Stimulated activated CD4-positive, alpha-beta T cell treated with anti-CD3 and anti-CD28 coated beads, Interleukin-2, amount 100 ng/mL, for 24 hours (primary cell): ENCODE results near the gene TGFBR2.

Source experiments
- DNase-seq, 2 donors: peaks; one replicate each; pipeline ENCODE4 v3.0.0-alpha.2; 2020

The TGFBR2 gene

GRCh38 chr3:30695302-30696061, 89.1 kb downstream of the TGFBR2 start:
- DNase-seq: no peak

- DNase-seq: no peak
These were observed 90.0 kb downstream of the TGFBR2 start for GRCh38 chr3:30696403-30696819.

GRCh38 chr3:30696896-30697295, 90.5 kb downstream of the TGFBR2 start:
- DNase-seq: no peak

GRCh38 chr3:30698549-30698948, 92.1 kb downstream of the TGFBR2 start:
- no peak for DNase-seq

- no peak for DNase-seq
These were observed 93.5 kb downstream of the TGFBR2 start for GRCh38 chr3:30699927-30700326.

- no peak for DNase-seq
These were observed 94.4 kb downstream of the TGFBR2 start for GRCh38 chr3:30700702-30701321.

GRCh38 chr3:30702038-30702827, 95.8 kb downstream of the TGFBR2 start:
- no peak for DNase-seq

- no peak for DNase-seq
These were observed 96.5 kb downstream of the TGFBR2 start for GRCh38 chr3:30702828-30703397.

- DNase-seq: no peak
These were observed 98.8 kb downstream of the TGFBR2 start for GRCh38 chr3:30704931-30705890.

- no peak for DNase-seq
These were observed 101.4 kb downstream of the TGFBR2 start for GRCh38 chr3:30707825-30708224.

GRCh38 chr3:30708472-30708871, 102.1 kb downstream of the TGFBR2 start:
- no peak for DNase-seq

GRCh38 chr3:30710017-30710416, 103.6 kb downstream of the TGFBR2 start:
- DNase-seq: no peak

GRCh38 chr3:30711151-30711550, 104.8 kb downstream of the TGFBR2 start:
- DNase-seq: no peak

- no peak for DNase-seq
These were observed 105.5 kb downstream of the TGFBR2 start for GRCh38 chr3:30711867-30712266.

- DNase-seq: no peak
These were observed 106.6 kb downstream of the TGFBR2 start for GRCh38 chr3:30712991-30713390.

GRCh38 chr3:30713885-30714503, 107.6 kb downstream of the TGFBR2 start:
- no peak for DNase-seq

- no peak for DNase-seq
These were observed 113.1 kb downstream of the TGFBR2 start for GRCh38 chr3:30719536-30719935.

GRCh38 chr3:30720586-30721313, 114.3 kb downstream of the TGFBR2 start:
- DNase-seq: no peak

- DNase-seq: no peak
These were observed 114.9 kb downstream of the TGFBR2 start for GRCh38 chr3:30721314-30721634.

GRCh38 chr3:30723211-30723610, 116.8 kb downstream of the TGFBR2 start:
- DNase-seq: no peak

- no peak for DNase-seq
These were observed 118.5 kb downstream of the TGFBR2 start for GRCh38 chr3:30724863-30725262.
